Effector memory CD8-positive, alpha-beta T cell (primary cell): ENCODE measurements around the gene TNNC2.
"Not testable (repeated sequence)": the region's sequence is repeated elsewhere in the genome, so short reads cannot be mapped to it uniquely, and the experiment has no call there.

Source experiments
- ATAC-seq: fragments of 150-1000 bp; cut with Tn5 transposase; replicated peaks from 2 replicates; pipeline ENCODE4 v1.10.0; 2021; ENCODE audit warnings: mild to moderate bottlenecking, moderate library complexity
- DNase-seq, 3 experiments: peaks; one replicate each; pipeline ENCODE4 v3.0.0; 2021
- H3K27ac Mint-ChIP-seq, 2 donors: one replicate each; pipeline ENCODE4 v1.8.0; 2022; ENCODE audit warnings: mild to moderate bottlenecking in 2 of 2, mixed read lengths in 2 of 2, moderate library complexity in 2 of 2
- H3K27me3 Mint-ChIP-seq, 2 donors: one replicate each; pipeline ENCODE4 v1.8.0; 2022; ENCODE audit warnings: mixed read lengths in 2 of 2
- H3K36me3 Mint-ChIP-seq: one replicate; pipeline ENCODE4 v1.8.0; 2022; ENCODE audit warnings: mild to moderate bottlenecking, moderate library complexity, mixed read lengths; ENCODE audit not compliant: insufficient read depth
- H3K4me1 Mint-ChIP-seq, 2 donors: one replicate each; pipeline ENCODE4 v1.8.0; 2022; ENCODE audit warnings: low read depth in 2 of 2, mixed read lengths in 2 of 2
- H3K4me3 Mint-ChIP-seq, 2 donors: one replicate each; pipeline ENCODE4 v1.8.0; 2022; ENCODE audit warnings: mild to moderate bottlenecking in 2 of 2, mixed read lengths in 2 of 2, moderate library complexity in 2 of 2
- H3K9me3 Mint-ChIP-seq, 2 donors: one replicate each; pipeline ENCODE4 v1.8.0; 2022; ENCODE audit warnings: mixed read lengths in 2 of 2
- total RNA-seq, 9 experiments: gene quantifications; one replicate each; lab custom pipeline; 2026; lab: John Stamatoyannopoulos, UW

TNNC2 gene
- total RNA-seq = 0 to 0.90 (median 0.33) reads per million in 9 experiments

DNA sequence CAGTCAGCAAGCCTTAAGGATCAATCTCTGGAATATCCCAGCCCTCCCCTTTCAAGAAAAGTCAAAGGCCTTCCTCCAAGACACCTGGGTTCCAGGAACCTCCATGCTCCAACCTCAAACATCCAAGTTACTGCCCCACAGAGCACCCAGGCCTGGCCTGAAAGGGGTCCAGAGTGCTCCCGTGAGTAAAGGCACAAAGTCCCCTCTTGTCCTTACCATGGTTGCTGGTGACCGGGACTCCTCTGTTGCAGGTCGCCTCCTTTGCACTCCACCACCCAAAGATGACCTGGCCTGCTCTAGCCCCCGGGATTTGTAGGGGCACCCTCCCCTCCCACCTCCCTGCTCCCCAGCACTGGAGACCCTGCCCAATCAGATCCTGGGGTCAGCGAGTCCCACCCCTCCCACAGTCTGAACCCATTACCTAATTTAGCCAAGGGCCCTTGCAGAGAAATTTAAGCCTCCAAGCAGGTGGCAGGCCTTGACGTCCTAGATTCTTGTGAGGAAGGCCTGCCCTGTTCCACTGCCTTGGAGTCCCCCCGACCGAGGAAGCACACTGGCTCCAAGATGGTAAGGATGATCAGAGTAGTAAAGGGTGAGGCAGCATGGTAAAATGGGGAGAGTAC, at the start of gene TNNC2:
TSS of gene TNNC2 (minus strand) at position 283 of the 623 bp plus-strand sequence. CDS start at position 219, 64 bp downstream.
- Mint-ChIP-seq H3K9me3 (no peaks in the 10 kb centered on the region), H3K27me3 (peaks cover 32 to 36% of the 10 kb centered on the region in 2 donors), H3K27ac (peak within 1 kb of the TSS in 1 of 2 donors; percentile 23), H3K4me1 (peaks cover 9 to 15% of the 10 kb centered on the region in 2 donors), H3K36me3 (no peaks in the 10 kb centered on the region), H3K4me3 (no peak within 1 kb of the TSS)
- DNase-seq (no peak), ATAC-seq (no peak)

DNA sequence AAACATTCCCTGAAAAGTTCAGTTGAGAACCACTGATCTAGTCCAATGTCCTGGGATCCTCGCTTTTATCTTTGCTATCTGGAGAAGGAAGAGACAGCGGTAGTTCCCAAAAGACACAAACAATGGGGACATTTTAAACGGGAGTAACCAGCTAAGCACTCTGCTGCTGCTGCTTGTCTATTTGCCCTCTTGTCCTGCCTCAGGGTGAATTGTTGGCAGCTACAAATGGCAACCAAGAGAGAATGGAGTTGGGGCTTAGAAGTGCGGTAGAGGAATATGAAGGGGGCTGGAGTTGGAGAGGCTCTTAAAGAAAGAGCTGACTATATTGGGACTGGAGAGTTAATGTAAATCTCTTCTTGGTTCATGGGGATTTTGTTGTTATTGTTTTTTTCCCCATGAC, 47.5 kb upstream of the TNNC2 start:
- Mint-ChIP-seq H3K27me3 (no peaks in the 10 kb centered on the region), H3K36me3 (peaks cover 5% of the 10 kb centered on the region), H3K4me1 (no peaks in the 10 kb centered on the region), H3K4me3 (no peak overlapping the region), H3K9me3 (no peaks in the 10 kb centered on the region), H3K27ac (no peak overlapping the region)
- ATAC-seq (no peak), DNase-seq (no peak)

DNA sequence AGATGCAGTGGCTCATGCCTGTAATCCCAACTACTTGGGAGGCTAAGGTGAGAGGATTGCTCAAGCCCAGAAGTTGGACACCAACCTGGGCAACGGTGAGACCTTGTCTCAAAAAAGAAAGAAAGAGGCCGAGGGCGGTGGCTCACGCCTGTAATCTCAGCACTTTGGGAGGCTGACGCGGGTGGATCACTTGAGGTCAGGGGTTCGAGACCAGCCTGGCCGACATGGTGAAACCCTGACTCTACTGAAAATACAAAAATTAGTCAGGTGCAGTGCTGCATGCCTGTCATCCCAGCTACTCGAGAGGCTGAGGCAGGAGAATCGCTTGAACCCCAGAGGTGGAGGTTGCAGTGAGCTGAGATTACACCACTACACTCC, 47.0 kb upstream of the TNNC2 start:
- H3K9me3 Mint-ChIP-seq, H3K27ac Mint-ChIP-seq: not testable (repeated sequence)

DNA sequence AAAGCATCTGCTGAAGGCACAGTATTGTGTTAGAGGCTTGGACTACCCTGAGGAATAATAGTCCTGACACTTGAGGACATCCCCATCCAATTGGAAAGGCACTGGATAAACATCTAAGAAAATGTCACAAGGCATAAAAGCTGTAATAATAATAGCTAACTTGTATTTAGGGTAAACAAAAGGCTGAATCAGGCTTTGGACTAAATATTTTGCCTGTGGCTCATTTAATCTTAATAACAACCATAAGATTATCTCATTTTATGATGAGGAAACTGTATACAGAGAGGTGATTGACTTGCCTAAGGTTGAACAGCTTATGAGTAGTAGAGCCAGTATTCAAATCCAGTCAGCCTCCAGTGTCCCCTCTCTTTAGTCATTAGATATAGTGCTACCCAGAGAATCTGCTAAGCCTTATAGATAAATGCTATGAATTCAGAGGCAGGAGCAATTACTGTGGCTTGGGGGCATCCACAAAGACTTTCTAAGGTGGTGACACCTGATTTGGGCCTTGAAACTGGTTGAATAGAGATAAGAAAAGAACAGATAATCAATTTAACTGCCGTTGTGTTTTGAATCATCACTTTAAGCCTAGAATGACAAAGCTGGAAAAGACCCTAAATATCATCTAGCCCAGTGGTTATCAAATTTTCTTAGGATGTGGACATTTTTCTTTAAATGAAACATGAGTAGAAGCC, 46.4 kb upstream of the TNNC2 start:
- Mint-ChIP-seq H3K4me3 (no peak overlapping the region), H3K27ac (no peak overlapping the region), H3K27me3 (no peaks in the 10 kb centered on the region), H3K9me3 (no peaks in the 10 kb centered on the region), H3K36me3 (peaks cover 7% of the 10 kb centered on the region), H3K4me1 (no peaks in the 10 kb centered on the region)
- DNase-seq (no peak), ATAC-seq (no peak)

More for the DNA sequence above, 47.0 kb upstream of the TNNC2 start:
- ATAC-seq, H3K27me3 Mint-ChIP-seq, H3K4me1 Mint-ChIP-seq, DNase-seq, H3K4me3 Mint-ChIP-seq, H3K36me3 Mint-ChIP-seq: not testable (repeated sequence)

DNA sequence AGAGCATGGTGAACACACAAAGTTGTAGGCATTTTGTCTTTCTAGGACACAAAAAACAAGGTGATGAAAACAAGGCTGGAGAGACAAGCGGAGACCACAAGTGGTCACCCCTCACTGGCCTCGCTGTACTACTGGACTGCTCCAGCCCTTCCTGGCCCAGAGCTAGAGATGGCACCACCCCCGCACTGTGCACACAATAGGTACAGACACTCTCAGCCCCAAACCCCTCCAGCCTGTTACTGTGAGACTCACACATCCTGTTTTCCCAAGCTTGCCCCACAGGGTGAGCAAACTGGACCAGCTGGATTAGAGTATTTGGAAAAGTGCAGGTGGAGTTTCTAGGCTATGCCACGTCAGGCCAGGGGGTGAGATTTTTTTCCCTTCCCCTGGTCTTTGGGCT, 45.5 kb upstream of the TNNC2 start:
- Mint-ChIP-seq H3K4me1 (no peaks in the 10 kb centered on the region), H3K36me3 (peaks cover 7% of the 10 kb centered on the region), H3K27me3 (no peaks in the 10 kb centered on the region), H3K9me3 (no peaks in the 10 kb centered on the region), H3K4me3 (no peak overlapping the region), H3K27ac (no peak overlapping the region)
- DNase-seq (no peak), ATAC-seq (no peak)

DNA sequence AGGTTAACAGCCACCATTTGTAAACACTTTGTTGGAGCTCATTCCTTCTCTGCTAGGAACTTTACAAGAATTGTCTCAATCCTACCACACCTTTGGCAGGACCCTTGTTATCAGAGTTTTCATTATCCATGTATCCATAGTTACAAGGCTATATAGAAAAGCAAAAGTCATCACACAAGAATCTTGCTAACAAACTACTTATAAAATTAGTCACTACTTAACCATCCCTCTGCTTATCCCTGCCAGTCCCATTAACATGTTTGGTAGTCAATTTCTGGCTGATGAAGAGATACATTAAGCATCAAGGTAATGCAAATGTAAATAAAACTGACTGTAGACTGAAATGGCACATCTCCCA, 40.7 kb upstream of the TNNC2 start:
- DNase-seq = no peak
- H3K27me3 Mint-ChIP-seq = no peaks in the 10 kb centered on the region
- no peak overlapping the region for H3K27ac Mint-ChIP-seq
- peaks cover 10% of the 10 kb centered on the region for H3K36me3 Mint-ChIP-seq
- no peaks in the 10 kb centered on the region for H3K9me3 Mint-ChIP-seq
- no peak for ATAC-seq
- no peak overlapping the region for H3K4me3 Mint-ChIP-seq
- no peaks in the 10 kb centered on the region for H3K4me1 Mint-ChIP-seq

DNA sequence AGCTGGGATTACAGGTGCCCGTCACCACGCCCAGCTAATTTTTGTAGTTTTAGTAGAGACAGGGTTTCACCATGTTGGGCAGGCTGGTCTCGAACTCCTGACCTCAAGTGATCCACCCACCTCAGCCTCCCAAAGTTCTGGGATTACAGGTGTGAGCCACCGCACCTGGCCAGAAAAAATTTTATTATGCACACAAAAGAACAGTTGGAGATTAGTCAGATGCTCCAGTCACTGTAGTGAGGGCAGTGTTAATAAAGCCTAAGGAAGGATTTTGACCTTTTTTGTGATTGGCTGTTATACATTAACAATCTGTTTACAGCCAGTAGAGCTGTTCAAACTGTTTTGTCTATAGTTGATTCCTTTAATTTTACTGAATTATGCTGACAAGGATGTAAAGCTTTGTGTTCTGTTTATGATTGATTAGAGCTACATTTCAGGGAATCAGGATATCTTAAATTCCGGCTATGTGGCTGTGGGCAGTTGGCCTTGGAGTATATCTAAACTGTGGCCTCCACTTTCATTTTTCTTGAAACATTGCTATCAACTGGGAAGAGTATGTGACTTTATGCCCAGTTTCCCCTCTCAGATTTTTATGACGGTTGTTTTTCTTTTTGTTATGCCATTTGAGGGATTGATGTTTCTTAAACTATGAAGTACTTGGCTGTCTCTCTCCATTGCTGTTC, 40.2 kb upstream of the TNNC2 start:
- Mint-ChIP-seq H3K27ac (no peak overlapping the region), H3K4me1 (no peaks in the 10 kb centered on the region), H3K9me3 (no peaks in the 10 kb centered on the region), H3K36me3 (peaks cover 10% of the 10 kb centered on the region), H3K4me3 (no peak overlapping the region), H3K27me3 (no peaks in the 10 kb centered on the region)
- ATAC-seq = no peak
- no peak for DNase-seq

DNA sequence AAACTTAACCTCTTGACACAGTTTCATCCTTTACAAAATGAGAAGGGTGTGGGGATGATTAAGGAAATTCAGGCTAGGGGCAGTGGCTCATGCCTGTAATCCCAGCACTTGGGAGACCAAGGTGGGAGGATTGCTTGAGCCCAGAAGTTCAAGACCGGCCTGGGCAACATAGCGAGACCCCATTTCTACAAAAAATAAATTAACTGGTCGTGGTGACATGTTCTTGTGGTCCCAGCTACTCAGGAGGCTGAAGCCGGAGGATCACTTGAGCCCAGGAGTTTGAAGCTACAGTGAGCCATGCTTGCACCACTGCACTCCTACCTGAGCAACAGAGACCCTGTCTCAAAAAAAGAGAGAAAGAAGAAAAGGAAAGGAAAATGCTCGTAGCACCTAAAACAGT, 39.3 kb upstream of the TNNC2 start:
- Mint-ChIP-seq H3K27me3 (no peaks in the 10 kb centered on the region), H3K27ac (no peak overlapping the region), H3K4me3 (no peak overlapping the region), H3K4me1 (no peaks in the 10 kb centered on the region), H3K36me3 (peaks cover 10% of the 10 kb centered on the region), H3K9me3 (no peaks in the 10 kb centered on the region)
- DNase-seq (no peak), ATAC-seq (no peak)

DNA sequence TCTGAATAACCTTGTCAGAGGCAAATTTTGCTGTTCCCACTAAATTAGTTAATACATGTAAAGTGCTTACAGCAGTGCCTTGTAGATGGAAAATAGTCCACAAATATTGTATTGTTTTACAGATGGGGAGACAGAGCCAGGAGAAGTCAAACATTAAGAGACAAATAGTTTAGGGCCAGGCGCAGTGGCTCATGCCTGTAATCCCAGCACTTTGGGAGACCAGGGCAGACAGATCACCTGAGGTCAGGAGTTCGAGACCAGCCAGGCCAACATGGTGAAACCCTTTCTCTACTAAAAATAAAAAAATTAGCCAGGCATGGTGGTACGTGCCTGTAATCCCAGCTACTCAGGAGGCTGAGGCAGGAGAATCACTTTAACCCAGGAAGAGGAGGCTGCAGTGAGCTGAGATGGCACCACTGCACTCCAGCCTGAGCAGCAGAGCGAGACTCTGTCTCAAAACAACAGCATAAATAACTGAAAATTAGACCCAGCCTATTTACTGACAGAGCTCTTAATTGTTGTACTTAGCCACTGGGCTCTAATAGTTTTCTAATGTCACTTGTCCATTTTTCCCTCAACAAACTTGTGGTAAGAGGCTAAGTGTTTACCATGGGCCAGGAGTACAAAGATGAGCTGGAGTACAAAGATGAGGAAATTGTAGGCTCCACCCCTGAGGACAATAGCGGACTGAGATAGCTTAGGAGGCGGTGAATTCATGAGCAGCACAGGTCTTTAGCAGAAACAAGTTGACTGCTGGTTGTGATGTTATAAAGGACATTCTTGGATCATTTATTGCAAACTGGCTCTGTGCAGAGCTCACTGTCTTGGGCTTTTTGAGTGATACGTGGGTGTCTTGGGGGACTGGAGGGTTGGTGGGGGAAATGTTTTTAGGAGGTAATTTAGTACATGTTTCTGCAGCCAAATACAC, 36.7 kb upstream of the TNNC2 start:
- DNase-seq (no peak), ATAC-seq (no peak)
- H3K36me3 Mint-ChIP-seq = peaks cover 8% of the 10 kb centered on the region
- peak overlapping the region in 1 of 2 donors; percentile 23 for H3K27ac Mint-ChIP-seq
- no peaks in the 10 kb centered on the region for H3K27me3 Mint-ChIP-seq
- no peaks in the 10 kb centered on the region for H3K9me3 Mint-ChIP-seq
- H3K4me1 Mint-ChIP-seq = peaks cover 2 to 8% of the 10 kb centered on the region in 2 donors
- H3K4me3 Mint-ChIP-seq = no peak overlapping the region

DNA sequence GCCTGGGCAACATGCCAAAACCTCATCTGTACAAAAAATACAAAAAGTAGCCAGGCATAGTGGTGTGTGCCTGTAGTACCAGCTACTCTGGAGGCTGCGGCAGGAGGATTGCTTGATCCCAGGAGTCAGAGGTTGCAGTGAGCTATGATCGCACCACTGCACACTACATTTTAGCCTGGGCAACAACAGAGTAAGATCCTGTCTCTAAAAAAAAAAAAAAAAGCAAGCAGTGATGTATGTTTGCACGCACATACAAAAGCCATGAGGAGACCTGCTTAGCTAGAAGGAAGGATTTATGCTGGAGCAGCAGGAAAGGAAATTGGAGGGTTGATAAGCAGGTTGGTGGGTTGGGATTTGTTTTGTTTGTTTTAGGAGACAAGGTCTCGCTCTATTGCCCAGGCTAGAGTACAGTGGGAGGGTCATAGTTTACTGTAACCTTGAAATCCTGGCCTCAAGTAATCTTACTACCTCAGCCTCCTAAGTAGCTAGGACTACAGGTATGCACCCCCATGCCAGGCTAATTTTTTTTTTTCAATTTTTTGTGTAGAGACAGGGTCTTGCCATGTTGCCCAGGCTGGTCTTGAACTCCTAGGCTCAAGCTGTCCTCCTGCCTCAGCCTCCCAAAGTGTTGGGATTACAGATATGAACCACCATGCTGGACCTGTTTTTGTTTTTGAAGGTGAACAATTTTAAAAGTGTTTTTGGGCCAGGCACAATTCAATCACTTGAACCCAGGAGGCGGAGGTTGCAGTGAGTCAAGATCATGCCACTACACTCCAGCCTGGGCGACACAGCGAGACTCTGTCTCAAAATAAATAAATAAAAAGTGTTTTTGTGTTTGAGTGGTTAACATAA, 34.3 kb upstream of the TNNC2 start:
- H3K4me3 Mint-ChIP-seq = no peak overlapping the region
- H3K4me1 Mint-ChIP-seq = peaks cover 18 to 22% of the 10 kb centered on the region in 2 donors
- no peaks in the 10 kb centered on the region for H3K9me3 Mint-ChIP-seq
- peaks cover 23% of the 10 kb centered on the region for H3K36me3 Mint-ChIP-seq
- ATAC-seq (no peak), DNase-seq (no peak)
- H3K27me3 Mint-ChIP-seq = no peaks in the 10 kb centered on the region
- no peak overlapping the region for H3K27ac Mint-ChIP-seq

DNA sequence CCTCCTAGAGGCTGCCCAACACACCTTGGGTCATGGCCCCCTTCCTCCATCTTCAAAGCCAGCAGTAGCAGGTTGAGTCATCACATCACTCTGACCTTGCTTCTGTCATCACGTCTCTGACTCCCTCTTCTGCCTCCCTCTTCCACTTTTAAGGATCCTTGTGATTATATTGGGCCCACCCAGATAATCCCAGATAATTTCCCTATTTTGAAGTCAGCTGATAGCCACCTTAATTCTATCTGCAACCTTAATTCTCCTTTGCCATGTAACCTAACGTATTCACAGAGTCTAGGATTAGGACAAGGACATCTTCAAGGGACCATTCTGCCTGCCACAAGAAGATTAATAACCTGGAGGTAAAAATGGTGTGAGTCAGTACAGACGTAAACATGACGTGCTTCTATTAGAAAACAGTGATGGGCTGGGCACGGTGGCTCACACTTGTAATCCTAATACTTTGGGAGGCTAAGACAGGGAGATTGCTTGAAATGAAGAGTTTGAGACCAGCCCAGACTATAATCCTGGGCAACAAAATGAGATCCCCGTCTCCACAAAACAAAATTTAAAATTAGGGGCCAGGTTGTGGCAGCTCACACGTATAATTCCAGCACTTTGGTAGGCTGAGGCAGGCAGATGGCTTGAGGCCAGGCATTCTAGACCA, 33.6 kb upstream of the TNNC2 start:
- Mint-ChIP-seq H3K9me3 (no peaks in the 10 kb centered on the region), H3K27ac (no peak overlapping the region), H3K4me3 (no peak overlapping the region), H3K36me3 (peaks cover 23% of the 10 kb centered on the region), H3K27me3 (no peaks in the 10 kb centered on the region), H3K4me1 (peaks cover 23 to 28% of the 10 kb centered on the region in 2 donors)
- ATAC-seq (no peak), DNase-seq (no peak)

DNA sequence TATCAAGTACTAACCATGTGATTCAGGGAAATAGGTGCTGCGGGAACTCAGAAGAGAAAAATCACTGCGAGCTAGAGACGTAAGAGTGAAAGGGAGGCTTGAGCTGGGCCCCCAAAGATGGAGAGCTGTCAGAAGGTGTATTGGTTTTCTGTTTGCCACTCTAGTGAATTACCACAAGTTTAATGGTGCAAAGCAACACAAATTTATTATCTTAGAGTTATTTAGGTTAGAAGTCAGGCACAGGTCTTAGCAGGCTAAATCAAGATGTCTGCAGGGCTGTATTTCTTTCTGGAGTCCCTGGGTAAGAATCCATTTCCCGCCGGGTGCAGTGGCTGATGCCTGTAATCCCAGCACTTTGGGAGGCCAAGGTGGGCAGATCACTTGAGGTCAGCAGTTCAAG, 32.8 kb upstream of the TNNC2 start:
- DNase-seq (no peak), ATAC-seq (no peak)
- Mint-ChIP-seq H3K27ac (no peak overlapping the region), H3K9me3 (no peaks in the 10 kb centered on the region), H3K36me3 (peaks cover 23% of the 10 kb centered on the region), H3K4me1 (peaks cover 25 to 33% of the 10 kb centered on the region in 2 donors), H3K4me3 (no peak overlapping the region), H3K27me3 (no peaks in the 10 kb centered on the region)
